Gastrocnemius medialis (tissue), 4 donors: ENCODE data around the gene LRRC63. TPM values are rescaled to one million over a fixed set of nuclear protein-coding genes. Genes with fewer than 3 reads are reported as not detected.
"Not testable (repeated sequence)": the region's sequence is repeated elsewhere in the genome, so short reads cannot be mapped to it uniquely, and the experiment has no call there.

ENCODE experiments used
- ATAC-seq, 2 donors: fragments of 150-250 bp; one replicate each; pipeline ENCODE4 v1.9.1; 2016
- DNase-seq, 2 donors: peaks; one replicate each; pipeline ENCODE4 v3.0.0-alpha.2; 2019
- H3K27ac ChIP-seq, 4 donors: fragments of 200-600 bp; sonication (generic); 1 replicate in 1 of 4; 2 replicates in 3 of 4; pipeline ENCODE4 v1.5.1; 2016 to 2018; ENCODE audit warnings: mild to moderate bottlenecking in 2 of 4, moderate library complexity in 1 of 4
- H3K27me3 ChIP-seq, 3 donors: fragments of 200-600 bp; sonication (generic) in 2 of 3; 1 replicate in 1 of 3; 2 replicates in 2 of 3; pipeline versions ENCODE4 v1.5.1 to v1.6.0; 2016 to 2019; ENCODE audit warnings: mild to moderate bottlenecking in 1 of 3, moderate library complexity in 1 of 3
- H3K36me3 ChIP-seq, 2 donors: fragments of 200-600 bp; sonication (generic) in 1 of 2; one replicate each; pipeline ENCODE4 v1.5.1; 2017 to 2018
- H3K4me1 ChIP-seq, 2 donors: fragments of 200-600 bp; sonication (generic) in 1 of 2; one replicate each; pipeline ENCODE4 v1.5.1; 2016 to 2017; ENCODE audit warnings: mild to moderate bottlenecking in 2 of 2
- H3K4me3 ChIP-seq, 4 donors: fragments of 200-600 bp; sonication (generic) in 3 of 4; 1 replicate in 1 of 4; 2 replicates in 3 of 4; pipeline ENCODE4 v1.5.1; 2016 to 2019; ENCODE audit warnings: mild to moderate bottlenecking in 2 of 4
- H3K9me3 ChIP-seq, 3 donors: fragments of 200-600 bp; sonication (generic) in 2 of 3; 1 replicate in 1 of 3; 2 replicates in 2 of 3; pipeline ENCODE4 v1.5.1; 2016 to 2019
- CTCF ChIP-seq, 5 experiments: fragments of 450-650 bp in 3 of 5; fragments of 200-600 bp in 2 of 5; sonication (generic) in 2 of 5; IDR thresholded peaks in 4 of 5; conservative IDR thresholded peaks in 1 of 5; 1 replicate in 4 of 5; 2 replicates in 1 of 5; pipeline ENCODE4 v1.5.1; 2016 to 2019; ENCODE audit warnings: antibody characterized with exemption in 5 of 5, mild to moderate bottlenecking in 3 of 5, moderate library complexity in 3 of 5
- POLR2A ChIP-seq, 2 donors: fragments of 450-650 bp; IDR thresholded peaks; one replicate each; pipeline ENCODE4 v1.6.1; 2017; ENCODE audit warnings: antibody characterized with exemption in 2 of 2, mild to moderate bottlenecking in 2 of 2, moderate library complexity in 2 of 2
- in situ Hi-C, 4 donors: fragments of 200-750 bp; cut with MboI; loops; one replicate each; pipeline versions ENCODE4 v1.15.0 to v1.8.0; 2017; ENCODE audit warnings: low sequenced_read_pairs in 4 of 4
- intact Hi-C: fragments of 100-400 bp; cut with DNase I; formaldehyde crosslinking; loops from one replicate; pipeline ENCODE4 v1.15.1; 2023; ENCODE audit warnings: low total_unique reads
- total RNA-seq, 4 donors: library from RNA; depleted of rRNA; stranded (reverse); fragments of >200 nt; gene quantifications; one replicate each; pipeline versions ENCODE4 v1.1.0 to v1.2.3, GENCODE V29; 2016

LRRC63 gene
- total RNA-seq, 4 donors from 2014 or later, result not detected

DNA sequence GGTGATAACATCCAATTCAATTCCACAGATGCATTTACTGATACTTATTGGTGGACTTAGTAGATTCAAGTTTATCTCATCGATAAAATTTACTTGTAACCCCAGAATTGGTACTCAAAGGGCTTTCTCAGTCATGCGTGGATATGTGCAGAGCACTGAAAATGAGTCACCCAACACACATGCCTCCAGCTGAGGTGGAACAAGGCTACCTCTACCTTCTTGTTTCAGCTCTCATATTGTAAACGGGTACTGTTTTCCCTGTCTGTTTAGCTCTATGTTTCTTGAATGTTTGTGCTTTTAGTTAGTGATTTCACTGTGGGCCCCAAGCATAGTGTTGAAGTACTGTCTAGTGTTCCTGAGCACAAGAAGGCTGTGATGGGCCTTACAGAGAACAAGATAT is 1.5 kb downstream of the LRRC63 start:
- TF ChIP-seq CTCF (IDR thresholded peaks at IDR 0.05 in 4 of 5, conservative IDR thresholded peaks at IDR 0.05 in 1 of 5), result no peak
- no peak for TF ChIP-seq POLR2A (IDR thresholded peaks at IDR 0.05)
- in situ Hi-C loops, result no loop called here
- intact Hi-C loops, result no loop called here
- no peaks in the 10 kb centered on the region for H3K36me3 ChIP-seq
- ATAC-seq (no peak), DNase-seq (no peak)
- no peaks in the 10 kb centered on the region for H3K9me3 ChIP-seq
- no peak overlapping the region for H3K27ac ChIP-seq
- no peak overlapping the region for H3K4me3 ChIP-seq
- H3K27me3 ChIP-seq, result no peaks in the 10 kb centered on the region
- H3K4me1 ChIP-seq, result peaks cover 0 to 4% of the 10 kb centered on the region in 2 donors

- DNase-seq, H3K4me1 ChIP-seq: not testable (repeated sequence)
Measured at GRCh38 chr13:46214741-46215140, 3.0 kb downstream of the LRRC63 start.

GRCh38 chr13:46220234-46220633 is 8.5 kb downstream of the LRRC63 start:
- H3K36me3 ChIP-seq, H3K27me3 ChIP-seq, intact Hi-C loops, H3K9me3 ChIP-seq, ATAC-seq, in situ Hi-C loops, H3K4me3 ChIP-seq, H3K4me1 ChIP-seq, H3K27ac ChIP-seq: not testable (repeated sequence)
- DNase-seq, result peak in 1 of 2 donors; percentile 22

More at GRCh38 chr13:46214741-46215140, 3.0 kb downstream of the LRRC63 start:
- ATAC-seq, H3K27ac ChIP-seq, H3K27me3 ChIP-seq, intact Hi-C loops, H3K9me3 ChIP-seq, in situ Hi-C loops, H3K4me3 ChIP-seq, H3K36me3 ChIP-seq: not testable (repeated sequence)

DNA sequence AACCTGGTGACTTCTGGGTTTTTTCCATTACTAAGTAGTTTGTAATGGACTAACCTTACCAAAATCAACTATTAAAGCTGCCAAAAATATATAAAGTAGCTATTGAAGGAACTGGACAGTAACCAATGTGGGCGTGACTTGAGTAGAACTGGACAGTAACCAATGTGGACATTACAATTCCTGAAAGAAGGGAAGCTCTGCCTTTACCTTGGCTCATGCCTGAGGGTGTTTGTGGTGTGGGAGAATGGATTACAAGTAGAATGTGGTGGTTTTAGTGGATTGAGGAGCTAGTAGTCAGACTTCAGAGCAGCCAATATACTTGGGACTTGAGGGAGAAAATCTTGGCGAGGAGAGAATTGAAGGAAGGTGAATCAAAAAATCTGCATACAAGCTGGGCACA is 17.5 kb downstream of the LRRC63 start:
- no peak overlapping the region for H3K27ac ChIP-seq
- no peaks in the 10 kb centered on the region for H3K36me3 ChIP-seq
- TF ChIP-seq CTCF (IDR thresholded peaks at IDR 0.05 in 4 of 5, conservative IDR thresholded peaks at IDR 0.05 in 1 of 5), result no peak
- no peak for TF ChIP-seq POLR2A (IDR thresholded peaks at IDR 0.05)
- in situ Hi-C loops (no loop called here), intact Hi-C loops (no loop called here)
- no peak for DNase-seq
- no peak for ATAC-seq
- no peaks in the 10 kb centered on the region for H3K27me3 ChIP-seq
- H3K4me1 ChIP-seq, result no peaks in the 10 kb centered on the region
- no peak overlapping the region for H3K4me3 ChIP-seq
- no peaks in the 10 kb centered on the region for H3K9me3 ChIP-seq

GRCh38 chr13:46232281-46232680 is 20.6 kb downstream of the LRRC63 start:
- no peak for ATAC-seq
- in situ Hi-C loops (no loop called here), intact Hi-C loops (no loop called here)

More at GRCh38 chr13:46232281-46232680, 20.6 kb downstream of the LRRC63 start:
- H3K27me3 ChIP-seq, result no peaks in the 10 kb centered on the region
- peaks cover 0 to 7% (median 0%) of the 10 kb centered on the region in 3 donors for H3K9me3 ChIP-seq
- DNase-seq, result no peak
- H3K27ac ChIP-seq, result no peak overlapping the region
- no peak for TF ChIP-seq CTCF (IDR thresholded peaks at IDR 0.05 in 4 of 5, conservative IDR thresholded peaks at IDR 0.05 in 1 of 5)
- TF ChIP-seq POLR2A (IDR thresholded peaks at IDR 0.05), result no peak
- H3K4me3 ChIP-seq, result no peak overlapping the region
- no peaks in the 10 kb centered on the region for H3K36me3 ChIP-seq
- no peaks in the 10 kb centered on the region for H3K4me1 ChIP-seq
